IPS-18a (cell line): ENCODE data around the gene PACS1.
"Not testable (repeated sequence)": the region's sequence is repeated elsewhere in the genome, so short reads cannot be mapped to it uniquely, and the experiment has no call there.

Source experiments
- H3K27ac ChIP-seq: one replicate; pipeline ENCODE4 v1.5.1; 2013; ENCODE audit warnings: low read length
- H3K27me3 ChIP-seq: one replicate; pipeline ENCODE4 v1.6.1; 2013; ENCODE audit warnings: mild to moderate bottlenecking, low read length; ENCODE audit not compliant: control insufficient read depth, insufficient read depth
- H3K36me3 ChIP-seq: one replicate; pipeline ENCODE4 v1.6.1; 2013; ENCODE audit warnings: low read depth, low read length; ENCODE audit not compliant: control insufficient read depth
- H3K4me1 ChIP-seq: one replicate; pipeline ENCODE4 v1.6.1; 2013; ENCODE audit warnings: low read depth, low read length; ENCODE audit not compliant: control insufficient read depth
- H3K4me3 ChIP-seq: one replicate; pipeline ENCODE4 v1.5.1; 2013; ENCODE audit warnings: low read length
- H3K9ac ChIP-seq: one replicate; pipeline ENCODE4 v1.6.1; 2013; ENCODE audit warnings: mild to moderate bottlenecking, low read length, moderate library complexity
- H3K9me3 ChIP-seq: one replicate; pipeline ENCODE4 v1.6.1; 2013; ENCODE audit warnings: low read depth, low read length; ENCODE audit not compliant: control insufficient read depth

The PACS1 gene

DNA sequence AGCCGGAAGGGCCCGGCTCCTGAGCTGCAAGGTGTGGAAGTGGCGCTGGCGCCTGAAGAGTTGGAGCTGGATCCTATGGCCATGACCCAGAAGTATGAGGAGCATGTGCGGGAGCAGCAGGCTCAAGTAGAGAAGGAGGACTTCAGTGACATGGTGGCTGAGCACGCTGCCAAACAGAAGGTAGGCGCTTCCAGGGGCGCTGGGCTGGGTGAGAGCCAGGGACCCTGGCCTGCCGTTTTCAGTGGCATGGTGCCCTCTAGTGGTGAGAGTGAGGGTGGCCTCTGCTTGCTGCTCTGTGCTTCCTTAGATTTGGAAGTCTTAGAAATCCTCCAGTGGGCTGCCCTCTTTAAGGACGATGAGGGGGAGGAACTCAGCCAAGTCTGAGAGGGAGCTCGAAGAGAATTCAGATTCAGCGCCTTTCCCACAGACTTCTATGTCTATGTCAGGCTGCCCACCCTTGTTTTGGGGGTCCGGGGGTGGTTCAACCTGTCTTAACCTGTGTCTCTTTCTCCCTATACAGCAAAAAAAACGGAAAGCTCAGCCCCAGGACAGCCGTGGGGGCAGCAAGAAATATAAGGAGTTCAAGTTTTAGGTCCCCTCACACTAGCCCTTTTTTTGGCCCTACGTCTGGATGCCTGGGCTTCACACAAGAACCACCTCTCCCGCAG, 1.8 kb upstream of the PACS1 start:
- no peak overlapping the region for H3K9ac ChIP-seq
- H3K4me3 ChIP-seq = no peak overlapping the region
- no peaks in the 10 kb centered on the region for H3K9me3 ChIP-seq
- H3K36me3 ChIP-seq = peaks cover 48% of the 10 kb centered on the region
- no peaks in the 10 kb centered on the region for H3K27me3 ChIP-seq
- no peak overlapping the region for H3K27ac ChIP-seq
- peaks cover 4% of the 10 kb centered on the region for H3K4me1 ChIP-seq

DNA sequence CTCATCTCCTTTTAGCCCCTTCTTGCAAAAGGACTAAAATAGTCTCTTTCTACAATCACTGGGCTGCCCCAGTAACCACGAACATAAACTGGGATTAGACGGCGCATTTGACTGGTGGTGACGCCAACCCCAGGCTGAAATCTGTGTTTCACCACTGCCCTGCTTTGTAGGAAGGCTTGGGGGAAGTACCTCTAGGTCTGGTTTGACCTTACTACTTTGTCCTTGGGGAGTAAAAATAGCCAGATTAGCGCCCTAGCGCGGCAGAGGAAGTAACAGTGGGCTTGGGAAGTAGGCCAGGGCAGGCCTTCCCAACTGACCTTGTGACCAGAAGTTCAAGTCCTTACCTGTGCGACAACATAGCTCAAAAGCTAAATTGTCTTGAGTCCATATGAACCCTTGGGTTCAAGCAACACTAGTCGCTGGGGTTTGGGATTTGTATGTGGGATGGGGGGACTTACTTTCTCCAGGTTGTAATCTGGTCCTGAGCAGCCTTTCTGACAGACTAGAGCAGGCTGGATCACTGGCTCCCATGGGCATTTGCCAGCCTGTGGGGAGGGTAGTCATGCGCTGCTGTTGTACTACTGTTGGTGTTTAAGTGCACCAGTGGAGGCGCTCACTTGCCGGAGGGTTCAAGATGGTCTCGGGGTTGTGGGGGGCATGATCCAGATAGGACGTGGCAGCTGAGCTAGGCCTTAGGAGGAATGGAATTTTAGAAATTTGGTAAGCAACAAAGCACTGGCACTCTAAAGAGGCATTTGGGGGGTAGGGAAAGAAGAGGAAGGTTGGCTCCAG, 953 bp upstream of the PACS1 start:
- H3K4me1 ChIP-seq = peaks cover 4% of the 10 kb centered on the region

DNA sequence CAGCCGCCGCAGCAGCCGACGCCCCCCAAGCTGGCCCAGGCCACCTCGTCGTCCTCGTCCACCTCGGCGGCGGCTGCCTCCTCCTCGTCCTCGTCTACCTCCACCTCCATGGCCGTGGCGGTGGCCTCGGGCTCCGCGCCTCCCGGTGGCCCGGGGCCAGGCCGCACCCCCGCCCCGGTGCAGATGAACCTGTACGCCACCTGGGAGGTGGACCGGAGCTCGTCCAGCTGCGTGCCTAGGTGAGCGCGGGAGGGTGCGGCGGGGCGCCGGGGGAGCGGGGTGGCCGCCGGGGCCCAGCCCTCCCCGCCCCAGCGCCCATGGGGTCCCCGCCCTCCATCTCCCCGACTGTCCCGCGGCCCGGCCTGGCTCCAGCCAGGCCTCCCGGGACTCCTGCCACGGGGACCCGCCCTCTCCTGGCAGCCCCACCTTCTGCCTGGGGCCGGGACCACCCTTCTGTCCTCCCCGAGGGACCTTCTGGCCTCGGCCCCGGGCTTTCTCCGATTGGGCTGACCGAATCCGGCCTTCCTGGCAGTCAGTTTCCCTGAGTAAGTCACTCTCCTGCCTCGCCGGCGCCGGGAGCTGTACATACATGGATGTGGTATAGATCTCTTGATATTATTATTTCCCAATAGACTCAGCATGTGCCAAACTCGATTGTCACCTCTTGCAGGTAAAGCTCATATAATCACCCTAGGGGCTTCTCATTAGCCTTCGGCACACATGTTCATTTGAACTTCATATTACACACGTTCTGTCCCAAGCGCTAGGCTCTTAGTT, 720 bp downstream of the PACS1 start:
- Histone ChIP-seq H3K9ac (peak overlapping the region; percentile 5), H3K9me3 (no peaks in the 10 kb centered on the region), H3K4me3 (peak overlapping the region; percentile 55), H3K27ac (no peak overlapping the region), H3K27me3 (no peaks in the 10 kb centered on the region), H3K36me3 (peaks cover 30% of the 10 kb centered on the region), H3K4me1 (peaks cover 4% of the 10 kb centered on the region)

More for the DNA sequence above, 953 bp upstream of the PACS1 start:
- H3K9ac ChIP-seq = no peak overlapping the region
- peak overlapping the region; percentile 43 for H3K4me3 ChIP-seq
- H3K9me3 ChIP-seq = no peaks in the 10 kb centered on the region
- no peak overlapping the region for H3K27ac ChIP-seq
- peaks cover 40% of the 10 kb centered on the region for H3K36me3 ChIP-seq
- no peaks in the 10 kb centered on the region for H3K27me3 ChIP-seq

DNA sequence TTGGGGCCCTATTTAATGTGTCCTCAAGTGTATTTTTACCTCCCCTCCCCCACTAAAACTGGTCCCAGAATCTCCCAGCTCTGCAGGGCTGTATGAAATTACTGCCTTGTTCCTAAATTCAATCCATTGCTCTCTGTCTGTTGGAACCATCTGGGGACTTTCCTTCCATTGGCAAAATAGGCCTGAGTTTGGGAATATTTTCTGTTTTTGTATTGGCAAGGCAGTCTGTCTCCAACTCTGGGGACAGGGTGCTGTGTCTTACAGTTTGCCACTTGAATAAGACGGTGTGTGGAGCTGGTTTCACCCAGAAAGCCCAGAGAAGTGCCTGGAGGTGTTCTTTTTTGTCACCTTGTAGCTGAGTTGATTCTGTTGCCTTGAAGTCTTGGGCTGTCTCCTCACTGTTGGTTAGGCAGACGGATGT, 1.3 kb downstream of the PACS1 start:
- no peaks in the 10 kb centered on the region for H3K9me3 ChIP-seq
- H3K4me1 ChIP-seq = peaks cover 4% of the 10 kb centered on the region
- H3K36me3 ChIP-seq = peaks cover 26% of the 10 kb centered on the region
- no peak overlapping the region for H3K27ac ChIP-seq
- peak overlapping the region; percentile 55 for H3K4me3 ChIP-seq
- peak overlapping the region; percentile 5 for H3K9ac ChIP-seq
- no peaks in the 10 kb centered on the region for H3K27me3 ChIP-seq

DNA sequence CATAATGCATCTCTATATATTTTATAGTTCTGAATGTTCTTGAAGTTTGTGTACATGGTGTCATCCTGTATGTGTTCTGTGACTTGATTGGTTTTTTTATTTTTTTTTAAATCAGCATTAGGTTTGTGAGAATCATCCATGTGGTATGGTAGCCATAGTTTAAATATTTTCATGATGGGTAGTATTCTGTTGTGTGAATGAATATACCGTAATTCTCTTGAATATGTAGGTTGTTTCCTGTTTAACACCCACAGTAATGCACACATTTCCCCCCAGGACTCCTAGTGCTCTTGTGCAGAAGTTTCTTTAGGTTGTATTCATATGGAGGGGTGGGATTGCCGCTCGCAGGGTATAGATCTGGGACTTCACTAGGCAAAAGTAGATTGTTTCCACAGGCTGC, 2.0 kb downstream of the PACS1 start:
- peaks cover 4% of the 10 kb centered on the region for H3K4me1 ChIP-seq
- H3K36me3 ChIP-seq = peaks cover 20% of the 10 kb centered on the region
- H3K9ac ChIP-seq = no peak overlapping the region
- no peaks in the 10 kb centered on the region for H3K27me3 ChIP-seq
- H3K27ac ChIP-seq = no peak overlapping the region
- H3K9me3 ChIP-seq = no peaks in the 10 kb centered on the region
- no peak overlapping the region for H3K4me3 ChIP-seq

DNA sequence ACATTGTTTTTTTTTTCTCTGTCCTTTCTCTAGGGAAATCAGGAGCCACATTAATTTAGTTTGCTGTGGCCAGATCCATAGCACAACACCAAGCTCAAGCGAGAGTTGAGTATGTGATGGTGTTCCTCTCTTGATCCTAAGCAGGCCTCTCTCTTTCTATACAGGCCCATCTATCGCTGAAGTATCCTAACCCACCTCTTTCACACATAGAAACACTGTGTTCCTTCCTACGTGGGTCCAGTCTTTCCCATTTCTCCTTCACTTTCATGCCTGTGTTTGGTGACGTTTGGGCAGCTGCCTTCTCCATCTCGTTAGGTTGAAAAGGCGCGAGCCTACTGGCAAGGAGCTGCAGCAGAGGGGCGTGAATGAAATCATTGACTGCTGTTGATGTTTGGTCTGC, 2.4 kb downstream of the PACS1 start:
- no peaks in the 10 kb centered on the region for H3K9me3 ChIP-seq
- peaks cover 16% of the 10 kb centered on the region for H3K36me3 ChIP-seq
- no peak overlapping the region for H3K4me3 ChIP-seq
- H3K9ac ChIP-seq = no peak overlapping the region
- H3K4me1 ChIP-seq = peaks cover 4% of the 10 kb centered on the region
- H3K27me3 ChIP-seq = no peaks in the 10 kb centered on the region
- no peak overlapping the region for H3K27ac ChIP-seq

DNA sequence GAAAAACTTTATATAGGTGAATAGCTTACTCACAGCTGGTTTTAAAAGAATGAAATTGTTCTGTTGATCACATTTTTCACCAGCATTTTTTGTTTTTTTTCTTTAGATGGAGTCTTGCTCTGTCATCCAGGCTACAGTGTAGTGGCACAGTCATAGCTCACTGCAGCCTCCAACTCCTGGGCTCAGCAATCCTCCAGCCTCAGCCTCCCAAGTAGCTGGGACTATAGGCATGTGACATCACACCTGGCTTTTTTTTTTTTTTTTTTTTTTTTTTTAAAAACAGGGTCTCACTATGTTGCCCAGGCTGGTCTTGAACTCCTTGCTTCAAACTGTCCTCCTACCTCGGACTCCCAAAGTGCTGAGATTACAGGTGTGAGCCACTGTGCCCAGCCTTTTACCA, 3.6 kb downstream of the PACS1 start:
- no peak overlapping the region for H3K9ac ChIP-seq
- H3K36me3 ChIP-seq = peaks cover 5% of the 10 kb centered on the region
- no peak overlapping the region for H3K27ac ChIP-seq
- H3K4me1 ChIP-seq = peaks cover 4% of the 10 kb centered on the region
- no peaks in the 10 kb centered on the region for H3K27me3 ChIP-seq
- H3K4me3 ChIP-seq = no peak overlapping the region
- no peaks in the 10 kb centered on the region for H3K9me3 ChIP-seq

DNA sequence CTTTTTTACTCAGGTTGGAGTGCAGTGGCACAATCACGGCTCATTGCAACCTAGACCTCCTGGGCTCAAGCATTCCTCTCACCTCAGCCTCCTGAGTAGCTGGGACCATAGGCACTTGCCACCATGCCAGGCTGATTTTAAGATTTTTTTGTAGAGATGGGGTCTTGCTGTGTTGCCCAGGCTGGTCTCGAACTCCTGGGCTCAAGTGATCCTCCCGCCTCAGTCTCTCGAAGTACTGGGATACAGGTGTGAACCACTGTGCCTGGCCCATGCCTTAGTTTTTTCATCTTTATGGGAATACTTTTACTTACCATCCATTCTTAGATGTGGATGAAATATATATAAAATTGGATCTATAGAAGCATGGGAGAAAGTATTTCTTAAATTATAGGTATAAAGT, 5.2 kb downstream of the PACS1 start:
- Histone ChIP-seq H3K4me1 (no peaks in the 10 kb centered on the region), H3K27me3 (no peaks in the 10 kb centered on the region), H3K9ac (no peak overlapping the region), H3K27ac (no peak overlapping the region), H3K9me3 (no peaks in the 10 kb centered on the region), H3K4me3 (no peak overlapping the region), H3K36me3 (no peaks in the 10 kb centered on the region)

DNA sequence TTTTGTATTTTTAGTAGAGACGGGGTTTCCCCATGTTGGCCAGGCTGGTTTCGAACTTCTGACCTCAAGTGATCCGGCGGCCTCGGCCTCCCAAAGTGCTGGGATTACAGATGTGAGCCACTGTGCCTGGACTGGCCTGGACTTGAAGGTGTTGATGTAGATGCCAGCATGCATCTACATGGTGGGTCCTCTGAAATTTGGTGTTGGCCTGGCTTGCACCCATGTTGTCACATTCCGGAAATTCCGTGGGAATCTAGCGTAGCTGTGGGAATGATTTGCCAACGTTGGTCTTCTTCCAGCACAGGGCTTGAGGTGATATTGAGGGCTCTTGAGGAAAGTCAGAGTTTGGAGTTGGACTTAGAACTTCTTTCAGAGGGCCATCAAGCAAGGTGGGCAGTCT, 6.5 kb downstream of the PACS1 start:
- H3K9ac ChIP-seq = no peak overlapping the region
- H3K36me3 ChIP-seq = no peaks in the 10 kb centered on the region
- H3K9me3 ChIP-seq = no peaks in the 10 kb centered on the region
- no peaks in the 10 kb centered on the region for H3K4me1 ChIP-seq
- no peaks in the 10 kb centered on the region for H3K27me3 ChIP-seq
- no peak overlapping the region for H3K4me3 ChIP-seq
- no peak overlapping the region for H3K27ac ChIP-seq

DNA sequence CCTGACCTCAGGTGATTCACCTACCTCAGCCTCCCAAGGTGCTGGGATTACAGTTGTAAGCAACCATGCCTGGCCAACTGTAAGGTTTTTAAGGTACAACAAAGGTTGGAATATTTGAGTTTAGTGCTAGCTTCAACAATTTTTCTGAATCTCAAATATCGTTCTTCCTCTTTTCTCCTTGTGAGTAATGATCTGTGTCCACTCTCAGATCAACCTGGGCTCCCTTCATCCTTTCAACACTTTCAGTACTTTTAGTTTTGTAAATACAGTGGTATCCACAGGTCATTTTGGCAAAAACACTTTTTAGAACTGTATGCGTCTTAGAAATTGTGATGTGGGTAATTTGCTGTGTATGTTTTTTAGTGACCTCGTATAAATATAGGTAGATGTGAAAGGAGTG, 7.9 kb downstream of the PACS1 start:
- Histone ChIP-seq H3K36me3 (no peaks in the 10 kb centered on the region), H3K9ac (no peak overlapping the region), H3K4me3 (no peak overlapping the region), H3K27me3 (no peaks in the 10 kb centered on the region), H3K27ac (no peak overlapping the region), H3K9me3 (no peaks in the 10 kb centered on the region), H3K4me1 (no peaks in the 10 kb centered on the region)

DNA sequence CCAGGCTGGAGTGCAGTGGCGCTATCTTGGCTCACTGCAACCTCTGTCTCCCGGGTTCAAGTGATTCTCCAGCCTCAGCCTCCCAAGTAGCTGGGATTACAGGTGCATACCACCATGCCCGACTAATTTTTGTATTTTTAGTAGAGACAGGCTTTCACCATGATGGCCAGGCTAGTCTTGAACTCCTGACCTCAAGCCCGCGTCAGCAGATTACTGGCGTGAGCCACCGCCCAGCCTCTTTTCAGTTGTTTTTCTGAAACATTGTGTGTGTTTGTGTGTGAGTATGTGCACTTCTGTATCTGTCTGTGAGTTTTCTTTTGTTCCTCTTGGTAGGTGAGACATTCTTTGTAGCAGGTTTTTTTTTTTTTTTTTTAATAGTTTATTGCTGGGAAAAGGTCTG, 8.9 kb downstream of the PACS1 start:
- not testable (repeated sequence) for H3K4me1 ChIP-seq, H3K9ac ChIP-seq, H3K36me3 ChIP-seq, H3K4me3 ChIP-seq, H3K27me3 ChIP-seq, H3K27ac ChIP-seq, H3K9me3 ChIP-seq
